ENCODE measurements around the gene SELL. TPM values are rescaled to one million over a fixed set of nuclear protein-coding genes. Genes with fewer than 3 reads are reported as not detected.

The SELL gene
- total and polyA plus RNA-seq, 2 of the 8 experiments (the other 6 are each of a cell fraction or from before 2014, with no cell fraction given): not detected

- no peak overlapping the region for H3K18ac ChIP-seq (ENCODE audit: extremely low read depth, low read length)
- ChIA-PET POLR2A (ENCODE audit: partially characterized antibody) (no interaction called here), CTCF (ENCODE audit: partially characterized antibody) (no interaction called here)
- no peak overlapping the region for H3K4me3 ChIP-seq (ENCODE audit: extremely low read depth in 1 of 4, insufficient read depth in 2 of 4, low read depth in 3 of 4, low read length in 4 of 4)
- H4K5ac ChIP-seq (ENCODE audit: insufficient read length, low read depth, low read length): no peak overlapping the region
- H3K4me1 ChIP-seq (replicated peaks in 1 of 4; ENCODE audit: control insufficient read depth in 3 of 4, insufficient read depth in 4 of 4, low read length in 3 of 4): peaks cover 0 to 6% (median 0%) of the 10 kb centered on the region in 4 experiments; a peak in 1 of 7 replicates
- H3K79me1 ChIP-seq (ENCODE audit: low read depth, low read length): no peaks in the 10 kb centered on the region
- no peak overlapping the region for H3K56ac ChIP-seq (replicated peaks; ENCODE audit: insufficient read length, low read depth, low read length)
- H2AFZ ChIP-seq (ENCODE audit: low read length): no peak overlapping the region
- H2BK15ac ChIP-seq (ENCODE audit: low read length): no peak overlapping the region
- WGBS, 2 experiments (ENCODE audit: extremely low coverage in 1 of 2, insufficient coverage in 1 of 2, insufficient read length in 1 of 2, insufficient replicate concordance in 2 of 2, low coverage in 1 of 2, low lambda C conversion rate in 2 of 2, missing lambda C conversion rate in 1 of 2): 90% methylated on average over 2 of the region's 2 CpGs; no CpG with 5 or more reads in 1 of the 2 experiments
- FAIRE-seq: no peak
- TF ChIP-seq NRF1 (IDR thresholded peaks at IDR 0.05; ENCODE audit: low read depth, low read length) (no peak), GABPA (IDR thresholded peaks at IDR 0.05; ENCODE audit: borderline replicate concordance, insufficient read depth, low read length) (no peak), KDM4A (IDR thresholded peaks at IDR 0.05; ENCODE audit: low read depth, low read length, severe bottlenecking) (no peak), CEBPB (IDR thresholded peaks at IDR 0.05; ENCODE audit: low read depth, low read length) (peak; percentile 53; the same call in 1 of the 2 replicates), POU5F1 (IDR thresholded peaks at IDR 0.05; ENCODE audit: low read depth, low read length) (no peak)
- no peak overlapping the region for H3K23ac ChIP-seq (ENCODE audit: insufficient read length)
- no peak overlapping the region for H2AK5ac ChIP-seq (ENCODE audit: low read depth, low read length)
- H4K91ac ChIP-seq (replicated peaks; ENCODE audit: insufficient read length, low read length): no peak overlapping the region
- H4K20me1 ChIP-seq (replicated peaks in 1 of 2; ENCODE audit: control insufficient read depth in 1 of 2, insufficient read depth in 2 of 2, low read length in 2 of 2): no peaks in the 10 kb centered on the region
- no peak overlapping the region for H2BK5ac ChIP-seq (ENCODE audit: low read depth, low read length)
- H3K36me3 ChIP-seq (ENCODE audit: control insufficient read depth in 2 of 4, insufficient read depth in 4 of 4, low read length in 3 of 4): no peaks in the 10 kb centered on the region
- H2BK20ac ChIP-seq (ENCODE audit: low read length): no peak overlapping the region
- H2BK12ac ChIP-seq (ENCODE audit: low read depth, low read length): no peak overlapping the region
- no peak overlapping the region for H3K14ac ChIP-seq (ENCODE audit: insufficient read length)
- H2BK120ac ChIP-seq (replicated peaks; ENCODE audit: low read depth, low read length): no peak overlapping the region
- no peak overlapping the region for H3K27ac ChIP-seq (ENCODE audit: low read depth, low read length)
- H4K8ac ChIP-seq (ENCODE audit: extremely low read depth, insufficient read depth, low read length): no peak overlapping the region
- no peaks in the 10 kb centered on the region for H3K23me2 ChIP-seq (ENCODE audit: low read depth, low read length)
- no peaks in the 10 kb centered on the region for H3K27me3 ChIP-seq (replicated peaks in 1 of 4; ENCODE audit: control insufficient read depth in 3 of 4, extremely low read depth in 1 of 4, insufficient read depth in 3 of 4, low read length in 3 of 4)
- H3K79me2 ChIP-seq (ENCODE audit: control insufficient read depth in 1 of 2, insufficient read depth in 2 of 2, low read length in 2 of 2): no peaks in the 10 kb centered on the region
- H3K4me2 ChIP-seq (ENCODE audit: insufficient read depth in 1 of 2, low read depth in 2 of 2, low read length in 2 of 2): no peak overlapping the region
- no peak for DNase-seq (ENCODE audit: low read depth in 1 of 2, low spot score in 2 of 2)
- no peak overlapping the region for H3K4ac ChIP-seq (replicated peaks; ENCODE audit: insufficient read length, low read depth, low read length)
- H3K9me3 ChIP-seq (ENCODE audit: insufficient read depth in 2 of 2, low read depth in 1 of 2, low read length in 1 of 2): no peaks in the 10 kb centered on the region
- H3K9ac ChIP-seq (replicated peaks in 1 of 4; ENCODE audit: extremely low read depth in 1 of 4, low read depth in 3 of 4, low read length in 3 of 4): no peak overlapping the region
These were observed 35.1 kb upstream of the SELL start for GRCh38 chr1:169746550-169746949.

Data from H1 (cell line).